ENCODE data around the gene EIPR1.
A peak's percentile ranks its signal among the peaks of the same experiment; 100 is the strongest.
"Not testable (repeated sequence)": the region's sequence is repeated elsewhere in the genome, so short reads cannot be mapped to it uniquely, and the experiment has no call there.

Gene EIPR1

GRCh38 chr2:3403587-3404334, 26.1 kb upstream of the EIPR1 start:
- DNase-seq (ENCODE audit: low read depth in 2 of 2, low spot score in 1 of 2): no peak

GRCh38 chr2:3399829-3400228, 22.2 kb upstream of the EIPR1 start:
- DNase-seq (ENCODE audit: low read depth in 2 of 2, low spot score in 1 of 2): no peak

- no peak for DNase-seq (ENCODE audit: low read depth in 2 of 2, low spot score in 1 of 2)
These were observed 21.8 kb upstream of the EIPR1 start for GRCh38 chr2:3399381-3399780.

- DNase-seq (ENCODE audit: low read depth in 2 of 2, low spot score in 1 of 2): no peak
These were observed 21.2 kb upstream of the EIPR1 start for GRCh38 chr2:3398857-3399256.

GRCh38 chr2:3396920-3397559, 19.4 kb upstream of the EIPR1 start:
- no peak for DNase-seq (ENCODE audit: low read depth in 2 of 2, low spot score in 1 of 2)

- DNase-seq (ENCODE audit: low read depth in 2 of 2, low spot score in 1 of 2): no peak
These were observed 14.6 kb upstream of the EIPR1 start for GRCh38 chr2:3392216-3392615.

GRCh38 chr2:3390041-3390440, 12.4 kb upstream of the EIPR1 start:
- DNase-seq (ENCODE audit: low read depth in 2 of 2, low spot score in 1 of 2): no peak

GRCh38 chr2:3389193-3389592, 11.6 kb upstream of the EIPR1 start:
- DNase-seq (ENCODE audit: low read depth in 2 of 2, low spot score in 1 of 2): no peak

- DNase-seq (ENCODE audit: low read depth in 2 of 2, low spot score in 1 of 2): no peak
These were observed 10.8 kb upstream of the EIPR1 start for GRCh38 chr2:3388412-3388738.

GRCh38 chr2:3387644-3388411, 10.2 kb upstream of the EIPR1 start:
- DNase-seq (ENCODE audit: low read depth in 2 of 2, low spot score in 1 of 2): no peak

- DNase-seq (ENCODE audit: low read depth in 2 of 2, low spot score in 1 of 2): no peak
These were observed 9.4 kb upstream of the EIPR1 start for GRCh38 chr2:3387011-3387410.

- no peak for DNase-seq (ENCODE audit: low read depth in 2 of 2, low spot score in 1 of 2)
These were observed 8.9 kb upstream of the EIPR1 start for GRCh38 chr2:3386448-3386958.

- DNase-seq (ENCODE audit: low read depth in 2 of 2, low spot score in 1 of 2): peak; percentile 81 to 87
These were observed 2.3 kb upstream of the EIPR1 start, which contains the start of gene TRAPPC12 for GRCh38 chr2:3379647-3380534. TSS of gene TRAPPC12 (plus strand) at chr2:3379694. CDS start at chr2:3387624, 7,930 bp downstream.

GRCh38 chr2:3379339-3379646, 1.7 kb upstream of the EIPR1 start:
- DNase-seq (ENCODE audit: low read depth in 2 of 2, low spot score in 1 of 2): no peak

- DNase-seq (ENCODE audit: low read depth in 2 of 2, low spot score in 1 of 2): no peak
These were observed 373 bp downstream of the EIPR1 start for GRCh38 chr2:3377279-3377611.

GRCh38 chr2:3376821-3377220, 797 bp downstream of the EIPR1 start:
- DNase-seq (ENCODE audit: low read depth in 2 of 2, low spot score in 1 of 2): no peak

GRCh38 chr2:3369340-3370181, 8.1 kb downstream of the EIPR1 start:
- not testable (repeated sequence) for DNase-seq (ENCODE audit: low read depth in 2 of 2, low spot score in 1 of 2)

GRCh38 chr2:3368261-3368722, 9.3 kb downstream of the EIPR1 start:
- no peak for DNase-seq (ENCODE audit: low read depth in 2 of 2, low spot score in 1 of 2)

- DNase-seq (ENCODE audit: low read depth in 2 of 2, low spot score in 1 of 2): no peak
These were observed 12.4 kb downstream of the EIPR1 start for GRCh38 chr2:3365219-3365618.
